ENCODE results near the gene COMMD1.

COMMD1 gene

DNA sequence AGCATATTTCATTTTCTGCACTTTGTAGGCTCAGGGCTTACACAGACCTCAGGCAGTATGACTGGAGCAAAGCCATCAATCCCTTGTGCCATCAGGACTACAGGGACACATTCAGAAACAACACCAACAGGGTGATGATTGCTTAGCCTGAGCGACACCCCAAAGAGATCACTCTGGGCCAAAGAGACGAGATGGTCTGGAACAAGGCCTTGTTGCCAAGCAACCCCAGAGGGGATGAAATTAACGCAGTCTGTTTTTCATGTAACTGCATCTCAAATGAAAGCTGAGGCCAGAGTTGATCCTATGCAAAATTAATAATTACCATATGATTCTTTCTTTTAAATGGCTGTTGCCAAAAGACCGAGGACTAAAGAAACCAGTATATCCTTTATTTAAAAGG lies 270.3 kb downstream of the COMMD1 start:
- no peak for DNase-seq (ENCODE audit: low read depth in 2 of 3, low spot score in 1 of 3)

DNA sequence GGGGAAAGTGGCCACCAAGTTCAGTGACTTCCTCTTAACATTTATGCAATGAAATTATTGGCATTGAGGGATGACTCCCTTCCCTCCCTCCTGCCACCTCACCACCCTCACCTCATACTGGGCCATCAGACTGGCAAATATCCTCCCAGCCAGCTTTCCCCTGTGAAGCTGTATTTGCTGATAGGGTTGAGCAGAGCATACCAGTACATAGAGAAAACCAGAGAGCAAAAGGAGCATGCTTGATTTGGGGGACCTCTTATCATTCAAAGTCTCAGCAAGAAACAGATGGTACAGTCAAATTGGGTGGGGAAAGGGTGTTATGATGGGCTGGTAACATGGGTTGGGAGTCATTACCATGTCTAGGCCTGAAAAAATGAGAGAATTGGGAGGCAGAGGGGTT lies 271.3 kb downstream of the COMMD1 start:
- no peak for DNase-seq (ENCODE audit: low read depth in 2 of 3, low spot score in 1 of 3)

DNA sequence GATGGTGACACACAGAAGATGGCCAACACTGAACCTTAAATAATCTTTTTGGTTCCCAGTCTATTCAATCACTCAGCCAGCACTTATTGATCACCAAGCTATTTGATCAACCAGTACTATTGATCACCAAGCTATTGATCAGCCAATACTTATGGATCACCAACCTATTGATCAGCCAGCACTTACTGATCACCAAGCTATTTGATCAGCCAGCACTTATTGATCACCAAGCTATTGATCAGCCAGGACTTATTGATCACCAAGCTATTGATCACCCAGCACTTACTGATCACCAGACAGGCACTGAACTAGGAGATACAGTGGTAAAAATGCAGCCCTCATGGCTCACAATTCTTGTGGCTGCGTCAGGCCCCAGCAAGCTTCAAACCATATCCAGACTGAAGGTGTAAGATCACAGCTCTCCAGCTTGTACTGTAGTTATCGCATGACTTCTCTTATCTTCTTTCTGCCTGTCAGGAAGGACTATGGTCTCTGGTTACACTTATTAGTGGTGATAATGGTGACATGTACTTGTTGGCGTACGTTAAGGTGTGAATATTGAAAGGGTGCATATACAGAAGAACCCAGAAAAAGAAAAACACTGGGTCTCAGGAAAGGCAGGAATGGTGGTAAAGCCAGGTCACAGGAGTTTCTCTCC lies 272.0 kb downstream of the COMMD1 start:
- DNase-seq (ENCODE audit: low read depth in 2 of 3, low spot score in 1 of 3) = no peak

DNA sequence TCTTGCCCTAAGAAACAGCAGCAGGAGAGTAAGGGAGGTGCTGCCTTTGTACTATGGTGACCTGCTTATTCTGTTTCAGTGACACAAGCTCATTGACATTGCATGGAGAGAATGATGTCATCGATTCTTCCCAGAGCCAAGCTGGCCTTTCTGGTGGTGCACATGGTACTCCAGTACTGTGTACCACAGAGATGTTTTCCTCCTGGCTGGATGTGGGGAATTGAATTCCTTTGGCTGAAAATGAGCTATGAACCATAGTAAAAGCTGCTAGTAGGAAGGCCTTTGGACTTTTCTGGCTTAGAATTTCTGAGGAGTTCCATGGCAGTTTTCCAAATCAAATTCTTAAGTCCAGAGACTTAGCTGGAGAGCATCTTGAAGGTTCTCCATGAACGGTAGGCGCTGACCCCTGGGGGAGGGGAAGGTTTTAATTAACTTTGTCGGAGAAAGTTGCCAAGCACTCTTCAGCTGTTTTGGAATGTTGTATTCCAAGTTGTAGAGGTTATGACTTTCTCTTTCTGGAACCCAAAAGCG lies 273.3 kb downstream of the COMMD1 start:
- no peak for DNase-seq (ENCODE audit: low read depth in 2 of 3, low spot score in 1 of 3)

DNA sequence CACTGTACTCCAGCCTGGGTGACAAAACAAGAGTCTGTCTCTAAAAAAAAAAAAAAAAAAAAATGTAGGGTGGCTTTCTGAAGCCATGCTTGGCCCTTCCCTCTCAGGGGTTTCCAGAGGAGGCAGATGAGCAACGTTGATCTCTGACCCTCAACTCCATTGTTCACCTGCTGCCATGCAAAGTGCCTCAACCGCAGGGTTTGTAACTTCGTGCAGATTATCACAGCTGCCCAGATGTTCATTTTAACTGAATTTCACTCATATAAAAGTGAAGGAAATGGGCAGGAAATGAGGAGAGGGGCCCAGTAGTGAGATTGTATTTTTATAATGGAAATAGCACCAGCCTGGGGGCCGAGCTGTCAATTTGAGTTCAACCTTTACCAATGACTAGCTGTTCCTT lies 275.5 kb downstream of the COMMD1 start:
- DNase-seq (ENCODE audit: low read depth in 2 of 3, low spot score in 1 of 3) = no peak

DNA sequence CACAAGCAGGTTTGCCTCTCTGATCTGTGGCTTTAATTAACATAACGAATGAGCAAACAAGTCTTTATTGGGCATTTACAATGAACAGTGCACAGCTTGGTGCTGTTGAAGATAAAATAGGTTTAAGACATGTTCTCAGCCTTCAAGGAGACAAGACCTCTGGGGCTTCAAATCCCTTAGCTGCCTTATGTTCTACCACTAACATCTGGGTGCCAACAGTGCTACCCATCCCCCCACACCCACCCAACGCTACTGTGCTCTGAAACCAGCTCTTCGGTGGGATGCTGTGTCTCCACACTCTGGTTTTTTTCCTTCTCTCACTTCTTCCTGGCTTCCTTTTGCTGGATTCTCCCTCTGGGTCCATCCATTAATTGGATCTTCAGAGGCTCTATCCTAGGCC lies 276.4 kb downstream of the COMMD1 start:
- DNase-seq (ENCODE audit: low read depth in 2 of 3, low spot score in 1 of 3) = no peak

DNA sequence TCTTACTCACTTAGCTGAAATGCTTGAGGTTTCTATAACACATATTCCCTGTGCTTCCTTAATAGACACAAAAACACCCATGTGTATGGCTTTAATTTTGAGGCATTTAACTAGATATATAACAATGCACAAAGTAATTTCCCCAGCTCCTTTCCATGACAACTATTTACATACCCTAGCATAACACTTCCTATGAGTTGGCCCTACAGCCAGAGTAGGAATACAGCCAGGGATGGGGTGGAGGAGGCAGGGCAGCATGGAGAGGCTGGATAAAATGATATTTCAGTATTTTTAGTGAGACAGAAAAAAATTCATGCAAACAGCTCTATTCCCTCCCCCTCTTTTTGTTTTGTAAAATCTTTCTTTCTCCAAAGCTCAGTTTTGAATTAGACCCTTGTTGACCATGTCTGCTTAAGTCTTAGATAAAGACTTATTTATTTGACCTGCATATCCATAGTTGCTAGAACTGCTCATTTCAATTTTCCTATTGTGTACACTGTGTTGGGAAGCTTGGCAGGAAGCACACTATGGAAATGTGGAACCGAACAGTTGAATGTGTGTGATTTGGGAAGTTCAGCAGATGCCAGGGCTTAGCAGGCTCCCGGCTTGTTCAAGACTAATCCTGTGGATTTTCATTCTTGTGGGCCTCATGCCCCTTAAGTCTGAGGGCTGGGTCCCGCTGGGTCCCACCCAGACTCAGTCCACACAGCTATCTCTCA lies 279.2 kb downstream of the COMMD1 start:
- no peak for DNase-seq (ENCODE audit: low read depth in 2 of 3, low spot score in 1 of 3)
